Measurements from ENCODE around the gene NQO2. TPM values are rescaled to one million over a fixed set of nuclear protein-coding genes. Genes with fewer than 3 reads are reported as not detected.
"Not testable (repeated sequence)": the region's sequence is repeated elsewhere in the genome, so short reads cannot be mapped to it uniquely, and the experiment has no call there.

The NQO2 gene
- total RNA-seq, 1 donor from 2014 or later = 45.8 TPM

DNA sequence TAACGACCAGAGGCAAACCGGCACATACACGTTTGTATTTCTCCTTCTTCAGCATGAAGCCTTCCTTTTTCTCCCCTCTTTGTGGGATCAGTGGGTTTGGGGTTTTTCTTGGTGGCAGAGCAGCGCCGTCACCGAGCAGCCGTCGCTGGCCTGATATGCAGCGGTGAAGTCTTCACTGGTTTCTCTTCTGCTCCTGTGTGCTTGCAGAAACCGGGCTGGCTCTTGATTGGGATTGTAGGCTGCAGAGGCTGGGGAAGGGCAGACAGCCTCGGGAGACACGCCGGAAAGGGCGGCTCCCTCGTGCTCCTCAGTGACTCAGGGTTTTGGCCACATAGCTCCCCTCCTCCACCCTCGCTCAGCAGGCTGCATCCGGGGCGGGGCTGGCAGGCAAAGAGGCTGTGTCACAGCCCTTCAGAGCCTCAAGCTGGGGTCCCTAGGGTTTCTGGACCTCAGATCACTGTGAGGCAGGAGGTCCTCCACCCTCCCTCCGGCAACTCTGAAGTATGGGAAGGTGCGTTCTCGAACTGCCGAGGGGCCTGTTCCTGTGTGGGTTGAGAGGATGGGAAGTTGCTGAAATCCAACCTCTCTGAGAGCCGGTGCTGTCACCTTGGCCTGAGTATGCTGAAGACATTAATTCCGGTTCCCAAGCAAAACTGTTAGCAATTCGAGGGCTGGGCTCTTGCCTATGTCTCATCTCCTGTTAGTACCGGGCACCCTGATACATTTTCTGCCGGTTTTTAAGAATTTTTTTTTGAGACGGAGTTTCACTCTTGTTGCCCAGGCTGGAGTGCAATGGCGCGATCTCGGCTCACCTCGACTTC is 24.2 kb downstream of the NQO2 start:
- Mint-ChIP-seq H3K4me3 (ENCODE audit: low read depth) (no peak overlapping the region), H3K9me3 (ENCODE audit: low read depth) (peaks cover 8% of the 10 kb centered on the region), H3K27me3 (no peaks in the 10 kb centered on the region), H3K36me3 (ENCODE audit: insufficient read depth) (peaks cover 27% of the 10 kb centered on the region), H3K27ac (peak overlapping the region; percentile 33), H3K4me1 (ENCODE audit: low read depth) (peaks cover 5% of the 10 kb centered on the region)
- TF ChIP-seq, protein P1, sequence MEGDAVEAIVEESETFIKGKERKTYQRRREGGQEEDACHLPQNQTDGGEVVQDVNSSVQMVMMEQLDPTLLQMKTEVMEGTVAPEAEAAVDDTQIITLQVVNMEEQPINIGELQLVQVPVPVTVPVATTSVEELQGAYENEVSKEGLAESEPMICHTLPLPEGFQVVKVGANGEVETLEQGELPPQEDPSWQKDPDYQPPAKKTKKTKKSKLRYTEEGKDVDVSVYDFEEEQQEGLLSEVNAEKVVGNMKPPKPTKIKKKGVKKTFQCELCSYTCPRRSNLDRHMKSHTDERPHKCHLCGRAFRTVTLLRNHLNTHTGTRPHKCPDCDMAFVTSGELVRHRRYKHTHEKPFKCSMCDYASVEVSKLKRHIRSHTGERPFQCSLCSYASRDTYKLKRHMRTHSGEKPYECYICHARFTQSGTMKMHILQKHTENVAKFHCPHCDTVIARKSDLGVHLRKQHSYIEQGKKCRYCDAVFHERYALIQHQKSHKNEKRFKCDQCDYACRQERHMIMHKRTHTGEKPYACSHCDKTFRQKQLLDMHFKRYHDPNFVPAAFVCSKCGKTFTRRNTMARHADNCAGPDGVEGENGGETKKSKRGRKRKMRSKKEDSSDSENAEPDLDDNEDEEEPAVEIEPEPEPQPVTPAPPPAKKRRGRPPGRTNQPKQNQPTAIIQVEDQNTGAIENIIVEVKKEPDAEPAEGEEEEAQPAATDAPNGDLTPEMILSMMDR (IDR thresholded peaks at IDR 0.05; ENCODE audit: unreplicated experiment) = no peak
- DNase-seq (ENCODE audit: low spot score, unreplicated experiment) = no peak

DNA sequence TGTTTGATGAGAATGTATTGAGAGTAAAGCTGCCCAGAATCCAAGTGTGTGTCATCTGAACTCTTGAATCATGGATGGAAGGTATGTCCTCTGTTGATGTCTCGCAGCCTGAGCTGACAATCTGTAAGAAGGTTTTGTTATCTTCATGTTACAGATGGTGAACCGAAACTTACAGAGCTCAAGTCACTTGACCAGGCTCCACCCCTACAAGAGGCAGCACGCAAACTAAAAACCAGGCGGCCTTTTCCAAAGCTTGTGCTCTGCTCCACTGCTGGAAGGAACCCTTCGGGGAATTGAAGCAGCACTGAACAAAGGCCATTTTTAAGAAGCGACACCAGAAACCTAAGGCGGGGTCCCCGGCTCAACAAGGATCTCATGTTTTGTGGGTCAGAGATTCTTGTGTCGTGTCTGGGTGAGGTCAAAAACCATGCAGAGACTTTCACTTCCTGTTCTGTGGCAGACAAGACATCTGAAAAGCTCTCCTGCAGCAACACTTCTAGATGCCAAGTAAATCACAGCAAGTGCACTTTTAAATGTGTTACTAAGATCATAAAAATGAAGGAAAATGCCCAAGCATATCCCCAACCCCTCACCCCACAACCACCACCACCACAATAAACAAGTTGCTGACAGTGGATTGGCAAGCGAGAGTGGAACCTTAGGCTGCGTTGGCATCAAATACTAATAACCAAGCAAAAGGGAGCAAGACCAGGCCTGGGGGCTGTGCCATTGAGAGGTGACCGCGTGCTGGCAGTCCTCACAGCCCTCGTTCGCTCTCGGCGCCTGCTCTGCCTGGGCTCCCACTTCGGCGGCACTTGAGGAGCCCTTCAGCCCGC is 27.3 kb downstream of the NQO2 start:
- DNase-seq (ENCODE audit: low spot score, unreplicated experiment) = no peak
- H3K36me3 Mint-ChIP-seq (ENCODE audit: insufficient read depth) = peaks cover 13% of the 10 kb centered on the region
- H3K9me3 Mint-ChIP-seq (ENCODE audit: low read depth) = peaks cover 5% of the 10 kb centered on the region
- H3K4me1 Mint-ChIP-seq (ENCODE audit: low read depth) = peaks cover 7% of the 10 kb centered on the region
- H3K27ac Mint-ChIP-seq = no peak overlapping the region
- no peaks in the 10 kb centered on the region for H3K27me3 Mint-ChIP-seq
- TF ChIP-seq, protein P1 (IDR thresholded peaks at IDR 0.05; ENCODE audit: unreplicated experiment) = no peak
- no peak overlapping the region for H3K4me3 Mint-ChIP-seq (ENCODE audit: low read depth)

- H3K27me3 Mint-ChIP-seq; H3K27ac Mint-ChIP-seq; H3K4me1 Mint-ChIP-seq (ENCODE audit: low read depth); H3K4me3 Mint-ChIP-seq (ENCODE audit: low read depth); DNase-seq (ENCODE audit: low spot score, unreplicated experiment); H3K9me3 Mint-ChIP-seq (ENCODE audit: low read depth); H3K36me3 Mint-ChIP-seq (ENCODE audit: insufficient read depth): not testable (repeated sequence)
Measured at GRCh38 chr6:3028156-3028555, 28.5 kb downstream of the NQO2 start.

DNA sequence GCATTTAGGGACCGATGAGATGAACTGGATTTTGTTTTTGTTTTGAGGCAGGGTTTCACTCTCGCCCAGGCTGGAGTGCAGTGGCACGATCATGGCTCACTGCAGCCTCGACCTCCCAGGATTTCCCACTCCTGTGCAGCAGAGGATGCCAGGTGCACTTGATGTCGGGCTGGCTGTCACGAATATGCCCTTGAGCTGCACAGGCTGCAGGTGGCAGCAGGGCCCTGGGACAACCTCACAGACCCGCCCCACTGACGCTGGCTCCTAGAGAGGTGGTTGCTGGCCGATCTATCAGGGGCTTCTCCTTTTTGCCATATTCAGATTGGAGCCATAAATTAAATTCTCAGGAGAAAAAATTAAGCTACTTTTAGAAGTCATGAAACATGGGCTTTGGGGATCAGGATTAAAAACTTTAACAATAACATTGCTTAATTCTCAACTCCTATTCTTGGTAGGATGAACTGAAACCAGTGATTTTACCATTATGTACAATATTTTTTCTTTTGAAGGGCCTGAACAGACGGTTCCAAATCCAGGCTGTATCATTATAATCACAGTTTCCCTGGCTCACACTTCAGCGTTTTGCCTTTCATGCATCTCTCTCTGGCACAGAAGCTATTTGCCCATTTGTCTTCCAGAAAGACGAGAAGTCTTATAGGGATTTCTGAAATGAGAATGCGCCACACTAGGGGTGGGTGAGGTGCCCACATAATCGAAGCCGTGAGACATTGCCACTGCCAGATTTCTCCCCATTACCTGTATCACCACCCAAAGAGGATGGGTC is 32.4 kb downstream of the NQO2 start:
- Mint-ChIP-seq H3K27ac (no peak overlapping the region), H3K9me3 (ENCODE audit: low read depth) (peaks cover 7% of the 10 kb centered on the region), H3K36me3 (ENCODE audit: insufficient read depth) (peaks cover 4% of the 10 kb centered on the region), H3K27me3 (no peaks in the 10 kb centered on the region), H3K4me1 (ENCODE audit: low read depth) (peaks cover 4% of the 10 kb centered on the region), H3K4me3 (ENCODE audit: low read depth) (no peak overlapping the region)
- TF ChIP-seq, protein P1 (IDR thresholded peaks at IDR 0.05; ENCODE audit: unreplicated experiment) = no peak
- no peak for DNase-seq (ENCODE audit: low spot score, unreplicated experiment)

- no peaks in the 10 kb centered on the region for H3K27me3 Mint-ChIP-seq
- no peak overlapping the region for H3K27ac Mint-ChIP-seq
- TF ChIP-seq, protein P1 (IDR thresholded peaks at IDR 0.05; ENCODE audit: unreplicated experiment) = no peak
- H3K4me1 Mint-ChIP-seq (ENCODE audit: low read depth) = peaks cover 4% of the 10 kb centered on the region
- no peak for DNase-seq (ENCODE audit: low spot score, unreplicated experiment)
- H3K9me3 Mint-ChIP-seq (ENCODE audit: low read depth) = peaks cover 7% of the 10 kb centered on the region
- peaks cover 2% of the 10 kb centered on the region for H3K36me3 Mint-ChIP-seq (ENCODE audit: insufficient read depth)
- H3K4me3 Mint-ChIP-seq (ENCODE audit: low read depth) = no peak overlapping the region
Measured at GRCh38 chr6:3032986-3033385, 33.3 kb downstream of the NQO2 start.
